Measurements from ENCODE around the gene ALKBH8. TPM values are rescaled to one million over a fixed set of nuclear protein-coding genes. Genes with fewer than 3 reads are reported as not detected.

Gene ALKBH8
- total RNA-seq, 6 experiments from 2014 or later, result 5.6 to 9.6 (median 7.1) TPM

GRCh38 chr11:107605061-107606006 lies 39.8 kb upstream of the ALKBH8 start:
- Mint-ChIP-seq H3K9me3 (no peaks in the 10 kb centered on the region), H3K27ac (no peak overlapping the region), H3K4me3 (no peak overlapping the region), H3K4me1 (ENCODE audit: low read depth) (no peaks in the 10 kb centered on the region), H3K36me3 (ENCODE audit: low read depth) (no peaks in the 10 kb centered on the region), H3K27me3 (ENCODE audit: insufficient read depth) (peaks cover 27% of the 10 kb centered on the region)
- DNase-seq, result no peak
- TF ChIP-seq CTCF (IDR thresholded peaks at IDR 0.05), result peak; percentile 32

- peak; percentile 27 for DNase-seq
- TF ChIP-seq CTCF (IDR thresholded peaks at IDR 0.05), result peak; percentile 70
- Mint-ChIP-seq H3K27ac (no peak overlapping the region), H3K9me3 (no peaks in the 10 kb centered on the region), H3K4me3 (no peak overlapping the region), H3K4me1 (ENCODE audit: low read depth) (no peaks in the 10 kb centered on the region), H3K36me3 (ENCODE audit: low read depth) (no peaks in the 10 kb centered on the region), H3K27me3 (ENCODE audit: insufficient read depth) (peaks cover 30% of the 10 kb centered on the region)
These were observed 32.9 kb upstream of the ALKBH8 start for GRCh38 chr11:107598225-107599139.

GRCh38 chr11:107594736-107595135 lies 29.2 kb upstream of the ALKBH8 start:
- Mint-ChIP-seq H3K27me3 (ENCODE audit: insufficient read depth) (peaks cover 37% of the 10 kb centered on the region), H3K36me3 (ENCODE audit: low read depth) (no peaks in the 10 kb centered on the region), H3K4me3 (no peak overlapping the region), H3K4me1 (ENCODE audit: low read depth) (peaks cover 14% of the 10 kb centered on the region), H3K9me3 (no peaks in the 10 kb centered on the region), H3K27ac (no peak overlapping the region)
- no peak for DNase-seq
- no peak for TF ChIP-seq CTCF (IDR thresholded peaks at IDR 0.05)

GRCh38 chr11:107593951-107594350 lies 28.4 kb upstream of the ALKBH8 start:
- H3K4me1 Mint-ChIP-seq (ENCODE audit: low read depth), result peaks cover 14% of the 10 kb centered on the region
- H3K9me3 Mint-ChIP-seq, result no peaks in the 10 kb centered on the region
- H3K27me3 Mint-ChIP-seq (ENCODE audit: insufficient read depth), result peaks cover 38% of the 10 kb centered on the region
- H3K4me3 Mint-ChIP-seq, result no peak overlapping the region
- DNase-seq, result no peak
- no peak overlapping the region for H3K27ac Mint-ChIP-seq
- H3K36me3 Mint-ChIP-seq (ENCODE audit: low read depth), result no peaks in the 10 kb centered on the region
- TF ChIP-seq CTCF (IDR thresholded peaks at IDR 0.05), result no peak

GRCh38 chr11:107592813-107593212 lies 27.3 kb upstream of the ALKBH8 start:
- H3K4me3 Mint-ChIP-seq, result no peak overlapping the region
- peaks cover 24% of the 10 kb centered on the region for H3K4me1 Mint-ChIP-seq (ENCODE audit: low read depth)

More at GRCh38 chr11:107592813-107593212, 27.3 kb upstream of the ALKBH8 start:
- Mint-ChIP-seq H3K9me3 (no peaks in the 10 kb centered on the region), H3K36me3 (ENCODE audit: low read depth) (no peaks in the 10 kb centered on the region), H3K27me3 (ENCODE audit: insufficient read depth) (peaks cover 36% of the 10 kb centered on the region), H3K27ac (no peak overlapping the region)
- TF ChIP-seq CTCF (IDR thresholded peaks at IDR 0.05), result no peak
- no peak for DNase-seq
